SK-N-SH treated with all-trans-retinoic acid at 6 μM for 48 hours (cell line): ENCODE measurements around the gene OR12D2.

Experiments used
- ARNTL ChIP-seq: fragments of 450-650 bp; formaldehyde crosslinking; IDR thresholded peaks from 2 replicates; pipeline ENCODE4 v1.5.0; 2020; ENCODE audit warnings: low read depth, mild to moderate bottlenecking, moderate library complexity, borderline replicate concordance
- CREB5 ChIP-seq: fragments of 250-450 bp; sonication (Bioruptor Pico); IDR thresholded peaks from 2 replicates; pipeline ENCODE4 v1.5.1; 2020; ENCODE audit warnings: low read depth, mild to moderate bottlenecking, moderate library complexity
- CSDC2 ChIP-seq: fragments of 250-450 bp; sonication (Bioruptor Pico); IDR thresholded peaks from 2 replicates; pipeline ENCODE4 v1.5.0; 2020; ENCODE audit warnings: mild to moderate bottlenecking, moderate library complexity
- ESRRG ChIP-seq: fragments of 250-450 bp; sonication (Bioruptor Pico); IDR thresholded peaks from 2 replicates; pipeline ENCODE4 v1.6.1; 2021; ENCODE audit warnings: mild to moderate bottlenecking
- OSR1 ChIP-seq: fragments of 250-450 bp; sonication (Bioruptor Pico); IDR thresholded peaks from 2 replicates; pipeline ENCODE4 v1.8.0; 2022; ENCODE audit warnings: moderate library complexity, mild to moderate bottlenecking, inconsistent platforms
- TCF4 ChIP-seq: fragments of 250-450 bp; sonication (Bioruptor Pico); IDR thresholded peaks from 2 replicates; pipeline ENCODE4 v1.8.0; 2021; ENCODE audit warnings: mild to moderate bottlenecking, moderate library complexity, borderline replicate concordance
- ZFP3 ChIP-seq: fragments of 250-450 bp; sonication (Bioruptor Pico); IDR thresholded peaks from 2 replicates; pipeline ENCODE4 v1.5.0; 2020; ENCODE audit warnings: mild to moderate bottlenecking, moderate library complexity
- ZFP30 ChIP-seq: fragments of 450-650 bp; formaldehyde crosslinking; IDR thresholded peaks from 2 replicates; pipeline ENCODE4 v1.5.0; 2022; ENCODE audit warnings: mild to moderate bottlenecking, moderate library complexity
- TF ChIP-seq, protein P1 (sequence below): fragments of 250-450 bp; sonication (Bioruptor Pico); IDR thresholded peaks from 2 replicates; pipeline ENCODE4 v1.8.0; 2020; ENCODE audit warnings: mild to moderate bottlenecking, moderate library complexity, borderline replicate concordance
- TF ChIP-seq, protein P2 (sequence below): fragments of 250-450 bp; sonication (Bioruptor Pico); IDR thresholded peaks from 2 replicates; pipeline ENCODE4 v1.5.0; 2020; ENCODE audit warnings: mild to moderate bottlenecking, moderate library complexity

- TF ChIP-seq, protein P1, sequence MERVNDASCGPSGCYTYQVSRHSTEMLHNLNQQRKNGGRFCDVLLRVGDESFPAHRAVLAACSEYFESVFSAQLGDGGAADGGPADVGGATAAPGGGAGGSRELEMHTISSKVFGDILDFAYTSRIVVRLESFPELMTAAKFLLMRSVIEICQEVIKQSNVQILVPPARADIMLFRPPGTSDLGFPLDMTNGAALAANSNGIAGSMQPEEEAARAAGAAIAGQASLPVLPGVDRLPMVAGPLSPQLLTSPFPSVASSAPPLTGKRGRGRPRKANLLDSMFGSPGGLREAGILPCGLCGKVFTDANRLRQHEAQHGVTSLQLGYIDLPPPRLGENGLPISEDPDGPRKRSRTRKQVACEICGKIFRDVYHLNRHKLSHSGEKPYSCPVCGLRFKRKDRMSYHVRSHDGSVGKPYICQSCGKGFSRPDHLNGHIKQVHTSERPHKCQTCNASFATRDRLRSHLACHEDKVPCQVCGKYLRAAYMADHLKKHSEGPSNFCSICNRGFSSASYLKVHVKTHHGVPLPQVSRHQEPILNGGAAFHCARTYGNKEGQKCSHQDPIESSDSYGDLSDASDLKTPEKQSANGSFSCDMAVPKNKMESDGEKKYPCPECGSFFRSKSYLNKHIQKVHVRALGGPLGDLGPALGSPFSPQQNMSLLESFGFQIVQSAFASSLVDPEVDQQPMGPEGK (CRISPR knock-in tag): no peak
- TF ChIP-seq CREB5: no peak
- no peak for TF ChIP-seq ZFP3
- TF ChIP-seq ARNTL (CRISPR knock-in tag): no peak
- no peak for TF ChIP-seq TCF4
- TF ChIP-seq CSDC2: no peak
- TF ChIP-seq OSR1: no peak
- TF ChIP-seq ESRRG (CRISPR knock-in tag): no peak
- TF ChIP-seq ZFP30 (CRISPR knock-in tag): no peak
- TF ChIP-seq, protein P2, sequence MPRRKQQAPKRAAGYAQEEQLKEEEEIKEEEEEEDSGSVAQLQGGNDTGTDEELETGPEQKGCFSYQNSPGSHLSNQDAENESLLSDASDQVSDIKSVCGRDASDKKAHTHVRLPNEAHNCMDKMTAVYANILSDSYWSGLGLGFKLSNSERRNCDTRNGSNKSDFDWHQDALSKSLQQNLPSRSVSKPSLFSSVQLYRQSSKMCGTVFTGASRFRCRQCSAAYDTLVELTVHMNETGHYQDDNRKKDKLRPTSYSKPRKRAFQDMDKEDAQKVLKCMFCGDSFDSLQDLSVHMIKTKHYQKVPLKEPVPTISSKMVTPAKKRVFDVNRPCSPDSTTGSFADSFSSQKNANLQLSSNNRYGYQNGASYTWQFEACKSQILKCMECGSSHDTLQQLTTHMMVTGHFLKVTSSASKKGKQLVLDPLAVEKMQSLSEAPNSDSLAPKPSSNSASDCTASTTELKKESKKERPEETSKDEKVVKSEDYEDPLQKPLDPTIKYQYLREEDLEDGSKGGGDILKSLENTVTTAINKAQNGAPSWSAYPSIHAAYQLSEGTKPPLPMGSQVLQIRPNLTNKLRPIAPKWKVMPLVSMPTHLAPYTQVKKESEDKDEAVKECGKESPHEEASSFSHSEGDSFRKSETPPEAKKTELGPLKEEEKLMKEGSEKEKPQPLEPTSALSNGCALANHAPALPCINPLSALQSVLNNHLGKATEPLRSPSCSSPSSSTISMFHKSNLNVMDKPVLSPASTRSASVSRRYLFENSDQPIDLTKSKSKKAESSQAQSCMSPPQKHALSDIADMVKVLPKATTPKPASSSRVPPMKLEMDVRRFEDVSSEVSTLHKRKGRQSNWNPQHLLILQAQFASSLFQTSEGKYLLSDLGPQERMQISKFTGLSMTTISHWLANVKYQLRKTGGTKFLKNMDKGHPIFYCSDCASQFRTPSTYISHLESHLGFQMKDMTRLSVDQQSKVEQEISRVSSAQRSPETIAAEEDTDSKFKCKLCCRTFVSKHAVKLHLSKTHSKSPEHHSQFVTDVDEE (CRISPR knock-in tag): no peak
Observed at GRCh38 chr6:29403801-29404200, 8.4 kb downstream of the OR12D2 start.
